NB4 (cell line): ENCODE data around the gene SNED1.
A peak's percentile ranks its signal among the peaks of the same experiment; 100 is the strongest.

Experiments used
- DNase-seq: peaks from one replicate; pipeline ENCODE4 v3.0.0; 2010; ENCODE audit warnings: low read depth
- H3K4me3 ChIP-seq: one replicate; pipeline ENCODE4 v1.5.1; 2011; ENCODE audit warnings: mild to moderate bottlenecking, low read depth, low read length, moderate library complexity
- MYC ChIP-seq: IDR thresholded peaks from 2 replicates; pipeline ENCODE4 v1.6.1; 2011; ENCODE audit warnings: low read depth, low read length
- POLR2A ChIP-seq: IDR thresholded peaks from 2 replicates; pipeline ENCODE4 v1.6.1; 2011; ENCODE audit warnings: mild to moderate bottlenecking; ENCODE audit not compliant: insufficient read length; ENCODE audit errors: extremely low read depth
- TF ChIP-seq, protein P1 (sequence below): IDR thresholded peaks from 2 replicates; pipeline ENCODE4 v1.6.1; 2011; ENCODE audit warnings: low read depth, low read length
- TF ChIP-seq, protein P2 (sequence below): IDR thresholded peaks from one replicate; pipeline ENCODE4 v1.5.1; 2012; ENCODE audit warnings: low read depth, low read length

Gene SNED1

DNA sequence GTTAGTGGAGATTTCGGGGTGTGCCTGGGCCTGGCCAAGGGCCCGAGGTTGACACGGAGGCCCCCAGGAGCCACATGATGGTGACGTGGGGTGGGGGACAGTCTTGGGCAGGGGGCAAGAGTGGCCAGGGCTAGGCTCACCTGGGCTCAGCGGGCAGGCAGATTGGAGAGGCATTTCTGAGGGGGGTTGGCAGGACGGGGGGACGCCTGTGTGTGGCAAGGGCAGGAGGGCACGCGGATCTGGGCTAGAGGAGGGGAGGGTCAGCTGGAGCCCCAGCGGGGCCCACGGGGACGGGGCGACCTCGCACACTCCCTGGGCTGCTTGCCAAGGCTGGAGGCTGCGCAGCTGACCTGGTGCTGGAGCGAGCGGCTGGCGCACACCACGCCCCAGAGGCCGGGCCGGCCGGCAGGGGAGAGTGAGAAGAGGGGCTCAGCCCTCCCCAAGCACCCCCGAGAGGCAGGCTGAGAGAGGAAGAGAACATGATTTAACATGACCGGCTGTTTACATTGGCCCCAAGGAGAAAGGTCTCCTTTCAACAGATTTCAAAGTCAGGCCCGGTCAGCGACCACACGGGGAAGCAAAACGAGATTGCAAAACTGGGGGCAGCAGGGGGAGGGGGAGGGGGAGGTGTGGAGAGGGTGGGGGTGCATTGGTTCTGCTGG lies 38.0 kb upstream of the SNED1 start:
- no peak overlapping the region for H3K4me3 ChIP-seq
- DNase-seq: no peak
- TF ChIP-seq, protein P1, sequence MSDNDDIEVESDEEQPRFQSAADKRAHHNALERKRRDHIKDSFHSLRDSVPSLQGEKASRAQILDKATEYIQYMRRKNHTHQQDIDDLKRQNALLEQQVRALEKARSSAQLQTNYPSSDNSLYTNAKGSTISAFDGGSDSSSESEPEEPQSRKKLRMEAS: 0 out of 2 replicates have a peak, but pooled peaks have one; percentile 5
- TF ChIP-seq, protein P2, sequence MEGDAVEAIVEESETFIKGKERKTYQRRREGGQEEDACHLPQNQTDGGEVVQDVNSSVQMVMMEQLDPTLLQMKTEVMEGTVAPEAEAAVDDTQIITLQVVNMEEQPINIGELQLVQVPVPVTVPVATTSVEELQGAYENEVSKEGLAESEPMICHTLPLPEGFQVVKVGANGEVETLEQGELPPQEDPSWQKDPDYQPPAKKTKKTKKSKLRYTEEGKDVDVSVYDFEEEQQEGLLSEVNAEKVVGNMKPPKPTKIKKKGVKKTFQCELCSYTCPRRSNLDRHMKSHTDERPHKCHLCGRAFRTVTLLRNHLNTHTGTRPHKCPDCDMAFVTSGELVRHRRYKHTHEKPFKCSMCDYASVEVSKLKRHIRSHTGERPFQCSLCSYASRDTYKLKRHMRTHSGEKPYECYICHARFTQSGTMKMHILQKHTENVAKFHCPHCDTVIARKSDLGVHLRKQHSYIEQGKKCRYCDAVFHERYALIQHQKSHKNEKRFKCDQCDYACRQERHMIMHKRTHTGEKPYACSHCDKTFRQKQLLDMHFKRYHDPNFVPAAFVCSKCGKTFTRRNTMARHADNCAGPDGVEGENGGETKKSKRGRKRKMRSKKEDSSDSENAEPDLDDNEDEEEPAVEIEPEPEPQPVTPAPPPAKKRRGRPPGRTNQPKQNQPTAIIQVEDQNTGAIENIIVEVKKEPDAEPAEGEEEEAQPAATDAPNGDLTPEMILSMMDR: no peak

DNA sequence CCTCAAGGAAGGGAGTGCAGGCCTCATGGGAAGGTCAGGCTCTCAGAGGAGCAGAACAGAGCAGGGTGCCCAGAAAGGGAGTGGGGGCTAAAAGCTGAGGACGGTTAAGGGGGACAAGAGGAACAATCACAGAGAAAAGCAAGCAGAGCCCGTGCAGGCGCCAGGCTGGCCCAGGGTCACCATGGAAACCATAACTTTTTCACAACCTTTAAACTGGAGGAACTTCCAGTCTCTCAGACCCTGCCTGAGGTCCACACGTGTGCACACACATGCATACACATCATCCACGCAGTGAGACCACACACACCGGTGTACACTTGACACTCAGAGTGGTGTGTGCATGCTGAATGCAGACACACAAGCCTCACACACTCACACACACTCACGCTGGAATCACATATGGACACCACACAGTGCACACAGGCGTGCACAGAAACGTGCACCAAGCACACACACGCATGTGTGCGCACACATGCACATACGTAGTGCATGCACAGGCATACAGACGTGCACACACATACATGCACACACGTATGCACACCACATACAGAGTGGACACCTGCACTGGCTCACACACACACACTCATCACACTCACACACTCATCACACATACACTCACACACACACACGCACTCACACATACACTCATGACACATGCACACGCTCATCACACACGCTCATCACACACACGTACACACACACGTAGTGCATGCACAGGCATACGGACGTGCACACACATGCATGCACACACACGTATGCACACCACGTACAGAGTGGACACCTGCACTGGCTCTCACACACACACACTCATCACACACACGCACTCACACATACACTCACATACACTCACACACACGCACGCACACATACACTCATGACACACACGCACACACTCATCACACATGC lies 37.2 kb upstream of the SNED1 start:
- DNase-seq: peak; percentile 89
- no peak overlapping the region for H3K4me3 ChIP-seq
- TF ChIP-seq, protein P1: peak; percentile 68
- no peak for TF ChIP-seq MYC

DNA sequence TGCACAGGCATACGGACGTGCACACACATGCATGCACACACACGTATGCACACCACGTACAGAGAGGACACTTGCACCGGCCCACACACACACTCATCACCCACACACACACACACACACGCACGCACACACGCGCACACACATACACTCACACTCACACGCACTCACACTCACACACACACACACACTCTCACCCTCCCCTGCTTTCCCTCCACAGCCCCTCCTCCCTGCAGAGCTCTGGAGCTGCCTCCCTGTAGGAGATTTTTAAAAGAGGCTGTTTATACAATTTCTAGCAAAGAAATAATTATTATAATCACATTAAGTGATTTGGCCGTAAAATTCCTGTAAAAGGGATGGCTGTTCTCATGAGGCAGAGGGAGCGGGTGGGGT lies 36.5 kb upstream of the SNED1 start:
- DNase-seq: peak; percentile 4
- no peak overlapping the region for H3K4me3 ChIP-seq
- TF ChIP-seq MYC (no peak), POLR2A (no peak)
- TF ChIP-seq, protein P2: no peak

DNA sequence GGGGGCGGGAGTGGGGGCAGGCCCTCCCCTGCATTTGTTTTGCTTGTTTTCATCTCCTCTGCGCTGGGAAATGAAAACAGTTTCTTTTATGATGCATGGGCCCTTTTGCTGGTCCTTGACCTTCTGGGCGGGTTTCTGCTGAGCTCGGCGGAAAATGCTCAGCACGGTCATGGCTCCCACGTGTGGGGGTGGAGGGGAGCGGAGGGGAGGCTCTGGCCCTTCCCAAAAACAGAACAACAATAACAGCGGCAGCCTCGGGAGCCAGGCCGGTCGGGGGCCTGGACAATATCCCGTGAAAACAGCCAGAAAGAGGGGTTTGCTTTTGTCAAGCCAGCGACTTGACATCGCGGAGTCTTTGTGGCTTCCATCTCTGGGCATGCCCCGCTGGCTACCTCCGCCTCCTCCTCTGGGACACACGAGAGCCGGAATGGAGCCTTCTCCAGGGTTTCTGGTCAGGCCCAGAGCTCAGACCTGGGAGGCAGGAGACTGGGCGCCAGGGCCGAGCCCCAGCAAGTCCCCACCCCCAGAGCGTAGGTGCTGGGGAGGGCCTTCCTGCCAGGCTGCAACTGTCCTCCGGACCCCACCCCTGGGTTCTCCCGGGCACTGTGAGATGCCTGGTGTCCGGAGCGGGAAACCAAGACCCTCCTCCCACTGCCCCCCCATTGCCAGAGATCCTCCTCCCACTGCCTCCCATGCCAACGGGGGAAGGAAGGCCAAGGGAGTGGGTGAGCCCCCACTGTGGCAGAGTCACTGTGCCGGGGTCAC lies 35.9 kb upstream of the SNED1 start:
- no peak overlapping the region for H3K4me3 ChIP-seq
- peak; percentile 38 for DNase-seq
- TF ChIP-seq, protein P2: no peak
- no peak for TF ChIP-seq MYC
- no peak for TF ChIP-seq POLR2A
- TF ChIP-seq, protein P1: no peak

DNA sequence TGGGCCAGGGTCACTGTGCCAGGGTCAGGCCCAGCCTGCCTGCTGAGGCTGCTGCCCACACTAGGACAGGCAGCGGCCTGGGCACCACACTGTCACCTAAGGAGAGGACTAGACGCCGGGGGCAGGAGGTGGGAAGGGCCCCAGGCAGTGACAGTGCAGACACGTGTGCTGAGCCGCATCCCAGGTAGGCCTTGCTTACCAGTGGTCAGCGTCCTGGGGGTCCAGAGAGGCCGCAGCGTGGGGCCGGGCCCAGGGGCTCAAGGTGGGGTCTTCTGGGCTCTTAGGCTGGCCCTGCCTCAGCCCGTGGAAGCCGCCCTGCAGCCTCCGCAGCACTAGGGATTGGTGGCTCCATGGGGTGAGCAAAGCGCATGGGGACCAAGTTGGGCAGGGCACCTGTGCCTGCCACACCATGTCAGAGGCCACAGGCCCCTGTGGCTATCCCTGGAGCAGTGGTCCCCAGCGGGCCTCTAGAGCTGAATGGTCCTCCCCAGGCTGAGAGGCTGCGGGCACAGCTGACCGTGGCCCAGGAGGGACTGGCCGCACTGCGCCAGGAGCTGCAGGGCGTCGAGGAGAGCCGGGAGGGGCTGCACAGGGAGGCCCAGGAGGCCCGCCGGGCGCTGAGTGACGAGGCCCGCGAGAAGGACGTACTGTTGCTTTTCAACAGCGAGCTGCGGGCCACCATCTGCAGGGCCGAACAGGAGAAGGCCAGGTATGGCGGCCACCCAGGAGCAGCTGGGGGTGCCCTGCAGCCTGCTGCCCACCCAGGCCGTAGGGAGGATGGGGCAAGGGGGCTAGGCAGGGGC lies 35.2 kb upstream of the SNED1 start:
- no peak for TF ChIP-seq POLR2A
- TF ChIP-seq, protein P1: no peak
- TF ChIP-seq, protein P2: no peak
- no peak for TF ChIP-seq MYC
- no peak overlapping the region for H3K4me3 ChIP-seq
- no peak for DNase-seq
